ENCODE data around the gene CDH22. TPM values are rescaled to one million over a fixed set of nuclear protein-coding genes. Genes with fewer than 3 reads are reported as not detected.

The CDH22 gene
- total and polyA plus RNA-seq, 2 donors (not counting 1 experiment from before 2014, with no cell fraction given): not detected

- no peak overlapping the region for H3K27ac ChIP-seq (ENCODE audit: low read length in 2 of 2)
- ATAC-seq (ENCODE audit: low read depth): no peak
- 100% methylated on average over 1 of the region's 3 CpGs for WGBS (ENCODE audit: insufficient coverage)
- no peak for TF ChIP-seq EZH2 (IDR thresholded peaks at IDR 0.05; ENCODE audit: borderline replicate concordance, insufficient read depth, low read depth, low read length, poor library complexity, severe bottlenecking)
- TF ChIP-seq, protein P1, sequence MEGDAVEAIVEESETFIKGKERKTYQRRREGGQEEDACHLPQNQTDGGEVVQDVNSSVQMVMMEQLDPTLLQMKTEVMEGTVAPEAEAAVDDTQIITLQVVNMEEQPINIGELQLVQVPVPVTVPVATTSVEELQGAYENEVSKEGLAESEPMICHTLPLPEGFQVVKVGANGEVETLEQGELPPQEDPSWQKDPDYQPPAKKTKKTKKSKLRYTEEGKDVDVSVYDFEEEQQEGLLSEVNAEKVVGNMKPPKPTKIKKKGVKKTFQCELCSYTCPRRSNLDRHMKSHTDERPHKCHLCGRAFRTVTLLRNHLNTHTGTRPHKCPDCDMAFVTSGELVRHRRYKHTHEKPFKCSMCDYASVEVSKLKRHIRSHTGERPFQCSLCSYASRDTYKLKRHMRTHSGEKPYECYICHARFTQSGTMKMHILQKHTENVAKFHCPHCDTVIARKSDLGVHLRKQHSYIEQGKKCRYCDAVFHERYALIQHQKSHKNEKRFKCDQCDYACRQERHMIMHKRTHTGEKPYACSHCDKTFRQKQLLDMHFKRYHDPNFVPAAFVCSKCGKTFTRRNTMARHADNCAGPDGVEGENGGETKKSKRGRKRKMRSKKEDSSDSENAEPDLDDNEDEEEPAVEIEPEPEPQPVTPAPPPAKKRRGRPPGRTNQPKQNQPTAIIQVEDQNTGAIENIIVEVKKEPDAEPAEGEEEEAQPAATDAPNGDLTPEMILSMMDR (IDR thresholded peaks at IDR 0.05): no peak
- no peaks in the 10 kb centered on the region for H3K9me3 Mint-ChIP-seq (ENCODE audit: insufficient read depth)
- H3K79me2 ChIP-seq (ENCODE audit: control insufficient read depth, insufficient read depth, low read length): no peaks in the 10 kb centered on the region
- H3K27me3 ChIP-seq (replicated peaks in 1 of 4; ENCODE audit: control extremely low read depth in 1 of 4, control insufficient read depth in 3 of 4, insufficient read depth in 4 of 4, low read length in 3 of 4): peaks cover 0 to 25% (median under 1%) of the 10 kb centered on the region in 4 experiments
- no peaks in the 10 kb centered on the region for H3K9me3 ChIP-seq (ENCODE audit: control extremely low read depth in 1 of 3, control insufficient read depth in 2 of 3, insufficient read depth in 1 of 3, low read length in 2 of 3)
- no peak for DNase-seq
- no peaks in the 10 kb centered on the region for H4K20me1 ChIP-seq (ENCODE audit: control insufficient read depth, insufficient read depth, low read length, poor library complexity, severe bottlenecking)
- H3K4me3 Mint-ChIP-seq: no peak overlapping the region
- CTCF ChIA-PET: no interaction called here
- H3K27ac Mint-ChIP-seq: no peak overlapping the region
- no peak overlapping the region for H3K9ac ChIP-seq (ENCODE audit: low read length)
- no peak overlapping the region for H2AFZ ChIP-seq (ENCODE audit: insufficient read depth, low read depth, low read length, poor library complexity, severe bottlenecking)
- intact Hi-C loops (cut with micrococcal nuclease): no loop called here
- no peak overlapping the region for H3K4me2 ChIP-seq (replicated peaks; ENCODE audit: low read depth, low read length, poor library complexity, severe bottlenecking)
- H3K36me3 ChIP-seq (replicated peaks in 1 of 2; ENCODE audit: control extremely low read depth in 1 of 2, control insufficient read depth in 1 of 2, extremely low read depth in 1 of 2, insufficient read depth in 2 of 2, low read length in 1 of 2): no peaks in the 10 kb centered on the region
- no peak overlapping the region for H3K4me3 ChIP-seq (ENCODE audit: control extremely low read depth in 1 of 5, extremely low read depth in 1 of 5, insufficient read depth in 1 of 5, low read depth in 2 of 5, low read length in 4 of 5)
- H3K27me3 Mint-ChIP-seq: peaks cover 29% of the 10 kb centered on the region
- POLR2A ChIA-PET: no interaction called here
- H3K4me1 ChIP-seq (ENCODE audit: control insufficient read depth in 2 of 2, insufficient read depth in 2 of 2, low read length in 2 of 2): no peaks in the 10 kb centered on the region
- no peaks in the 10 kb centered on the region for H3K4me1 Mint-ChIP-seq
Observed at GRCh38 chr20:46285740-46286139, 22.6 kb downstream of the CDH22 start.

GRCh38 chr20:46285072-46285471 is 23.2 kb downstream of the CDH22 start:
- Mint-ChIP-seq H3K27me3 (peaks cover 34% of the 10 kb centered on the region), H3K4me1 (no peaks in the 10 kb centered on the region), H3K27ac (no peak overlapping the region), H3K9me3 (ENCODE audit: insufficient read depth) (no peaks in the 10 kb centered on the region), H3K4me3 (no peak overlapping the region)
- WGBS (ENCODE audit: insufficient coverage): 85% methylated on average over 3 of the region's 8 CpGs
- Histone ChIP-seq H3K4me2 (replicated peaks; ENCODE audit: low read depth, low read length, poor library complexity, severe bottlenecking) (no peak overlapping the region), H3K36me3 (replicated peaks in 1 of 2; ENCODE audit: control extremely low read depth in 1 of 2, control insufficient read depth in 1 of 2, extremely low read depth in 1 of 2, insufficient read depth in 2 of 2, low read length in 1 of 2) (no peaks in the 10 kb centered on the region), H3K79me2 (ENCODE audit: control insufficient read depth, insufficient read depth, low read length) (no peaks in the 10 kb centered on the region), H3K9me3 (ENCODE audit: control extremely low read depth in 1 of 3, control insufficient read depth in 2 of 3, insufficient read depth in 1 of 3, low read length in 2 of 3) (no peaks in the 10 kb centered on the region), H4K20me1 (ENCODE audit: control insufficient read depth, insufficient read depth, low read length, poor library complexity, severe bottlenecking) (no peaks in the 10 kb centered on the region), H3K4me1 (ENCODE audit: control insufficient read depth in 2 of 2, insufficient read depth in 2 of 2, low read length in 2 of 2) (no peaks in the 10 kb centered on the region), H3K27me3 (replicated peaks in 1 of 4; ENCODE audit: control extremely low read depth in 1 of 4, control insufficient read depth in 3 of 4, insufficient read depth in 4 of 4, low read length in 3 of 4) (peaks cover 0 to 25% (median under 1%) of the 10 kb centered on the region in 4 experiments), H3K4me3 (ENCODE audit: control extremely low read depth in 1 of 5, extremely low read depth in 1 of 5, insufficient read depth in 1 of 5, low read depth in 2 of 5, low read length in 4 of 5) (no peak overlapping the region), H3K9ac (ENCODE audit: low read length) (no peak overlapping the region), H2AFZ (ENCODE audit: insufficient read depth, low read depth, low read length, poor library complexity, severe bottlenecking) (no peak overlapping the region), H3K27ac (ENCODE audit: low read length in 2 of 2) (no peak overlapping the region)
- POLR2A ChIA-PET: no interaction called here
- CTCF ChIA-PET: no interaction called here
- no peak for TF ChIP-seq EZH2 (IDR thresholded peaks at IDR 0.05; ENCODE audit: borderline replicate concordance, insufficient read depth, low read depth, low read length, poor library complexity, severe bottlenecking)
- TF ChIP-seq, protein P1 (IDR thresholded peaks at IDR 0.05): no peak
- DNase-seq (no peak), ATAC-seq (ENCODE audit: low read depth) (no peak)
- intact Hi-C loops (cut with micrococcal nuclease): no loop called here
